Placental pericyte (primary cell): ENCODE measurements around the gene KTN1. TPM values are rescaled to one million over a fixed set of nuclear protein-coding genes. Genes with fewer than 3 reads are reported as not detected.

Experiments used
- small RNA-seq: library from RNA; depleted of rRNA; stranded (forward); fragments of <200 nt; gene quantifications from one replicate; pipeline ENCODE3, GENCODE V24; 2012; ENCODE audit warnings: low replicate concordance
- total RNA-seq: library from RNA; depleted of rRNA; stranded (reverse); fragments of >200 nt; gene quantifications from 2 replicates; pipeline ENCODE4 v1.2.3, GENCODE V29; 2012

Gene KTN1
- 143 and 148 TPM in 2 replicates for total RNA-seq

GRCh38 chr14:55579724-55580469 lies at the start of gene KTN1:
Gene KTN1 (plus strand): TSS chr14:55580207. CDS start chr14:55612049, 31,842 bp downstream.

Small RNAs within 50 kb of the gene (small RNA-seq; reads per million reads assigned to genes)
- not detected for gene RF00019

Other genes with a start within 250 kb of the KTN1 start
- gene ATG14, start 168.4 kb upstream of the KTN1 start, total RNA-seq = 9.6 and 11.3 TPM in 2 replicates
- not detected in 2 replicates for gene TBPL2, start 139.6 kb upstream of the KTN1 start, total RNA-seq